Activated T-helper 1 cell treated with anti-CD3 and anti-CD28 coated beads, Interleukin-12 subunit alpha, Interleukin-12 subunit beta, Interleukin-2, Interleukin-4 antibody, amounts not matched to agents 30 ng/mL and 10 ng/mL and 1 ng/mL, durations not matched to agents 14 hours and 24 hours and 36 hours (primary cell): Measurements from ENCODE around the gene PGF. TPM values are rescaled to one million over a fixed set of nuclear protein-coding genes. Genes with fewer than 3 reads are reported as not detected.

Experiments used
- DNase-seq: peaks from one replicate; pipeline ENCODE4 v3.0.0; 2021; ENCODE audit warnings: low spot score
- H3K27ac Mint-ChIP-seq: one replicate; pipeline ENCODE4 v1.8.0; 2021; ENCODE audit warnings: mild to moderate bottlenecking, mixed read lengths
- H3K27me3 Mint-ChIP-seq: one replicate; pipeline ENCODE4 v1.8.0; 2022; ENCODE audit warnings: mild to moderate bottlenecking, moderate library complexity, mixed read lengths; ENCODE audit not compliant: insufficient read depth
- H3K36me3 Mint-ChIP-seq: one replicate; pipeline ENCODE4 v1.8.0; 2021; ENCODE audit warnings: low read depth, mixed read lengths
- H3K4me1 Mint-ChIP-seq: one replicate; pipeline ENCODE4 v1.8.0; 2021; ENCODE audit warnings: low read depth, mixed read lengths
- H3K4me3 Mint-ChIP-seq: one replicate; pipeline ENCODE4 v1.8.0; 2021; ENCODE audit warnings: mild to moderate bottlenecking, moderate library complexity, mixed read lengths
- H3K9me3 Mint-ChIP-seq: one replicate; pipeline ENCODE4 v1.8.0; 2021; ENCODE audit warnings: mixed read lengths
- intact Hi-C: fragments of 100-400 bp; cut with micrococcal nuclease; formaldehyde crosslinking; loops from one replicate; pipeline ENCODE4 v1.15.1; 2024
- total RNA-seq: library from RNA; stranded (reverse); gene quantifications from 2 replicates; pipeline ENCODE4 v1.2.3, GENCODE V29; 2022

PGF gene
- total RNA-seq, 1 donor from 2014 or later = 0.41 TPM

- intact Hi-C loops = loop anchor here (1.0 kb wide), 3 partner anchors 23 to 296 kb away; no protein-coding TSS in a partner anchor
- DNase-seq = no peak
- Mint-ChIP-seq H3K27ac (peak overlapping the region; percentile 59), H3K9me3 (no peaks in the 10 kb centered on the region), H3K27me3 (no peaks in the 10 kb centered on the region), H3K36me3 (peaks cover 23% of the 10 kb centered on the region), H3K4me1 (peaks cover 5% of the 10 kb centered on the region), H3K4me3 (no peak overlapping the region)
These were observed 50.5 kb downstream of the PGF start for GRCh38 chr14:74904635-74905503.

DNA sequence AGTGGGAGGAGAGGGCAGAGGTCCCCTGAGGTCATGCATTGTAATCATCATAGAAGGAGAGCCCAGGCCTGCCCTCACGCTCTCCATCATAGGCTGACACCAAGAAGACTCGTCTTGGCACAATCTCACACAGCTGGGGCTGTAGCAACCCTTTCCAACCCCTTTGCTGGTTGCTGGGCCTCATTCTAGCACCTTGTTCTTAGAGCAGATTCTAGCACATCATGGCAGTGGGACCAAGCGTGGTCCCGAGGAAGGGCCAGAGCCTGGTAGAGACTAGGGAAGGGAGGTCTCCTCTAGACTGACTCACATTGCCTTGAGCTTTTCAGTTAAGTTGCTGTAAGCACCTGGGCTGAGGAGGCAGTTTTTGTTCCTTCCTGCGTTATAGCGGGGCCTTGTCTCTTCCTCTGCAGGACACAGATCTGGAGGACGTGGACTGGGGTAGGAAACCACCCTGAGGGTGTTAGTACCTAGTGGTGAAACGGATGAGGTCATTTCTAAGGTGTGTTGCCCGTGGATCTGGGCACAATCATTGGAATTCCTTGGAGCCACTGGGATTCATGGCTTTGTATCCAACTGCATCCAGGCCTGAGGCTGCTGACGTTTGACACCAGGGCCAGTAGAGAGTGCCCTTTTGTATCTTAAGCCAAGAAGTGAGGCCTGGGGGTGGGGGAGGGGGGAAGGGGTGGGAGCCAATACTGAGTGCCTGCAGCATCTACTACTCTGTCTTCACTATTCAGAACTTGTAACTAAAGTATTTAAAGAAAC lies 52.3 kb downstream of the PGF start:
- no peak for DNase-seq
- intact Hi-C loops = no loop called here
- H3K27ac Mint-ChIP-seq = no peak overlapping the region
- H3K27me3 Mint-ChIP-seq = no peaks in the 10 kb centered on the region
- no peaks in the 10 kb centered on the region for H3K9me3 Mint-ChIP-seq
- no peak overlapping the region for H3K4me3 Mint-ChIP-seq
- H3K36me3 Mint-ChIP-seq = peaks cover 41% of the 10 kb centered on the region
- H3K4me1 Mint-ChIP-seq = peaks cover 5% of the 10 kb centered on the region

DNA sequence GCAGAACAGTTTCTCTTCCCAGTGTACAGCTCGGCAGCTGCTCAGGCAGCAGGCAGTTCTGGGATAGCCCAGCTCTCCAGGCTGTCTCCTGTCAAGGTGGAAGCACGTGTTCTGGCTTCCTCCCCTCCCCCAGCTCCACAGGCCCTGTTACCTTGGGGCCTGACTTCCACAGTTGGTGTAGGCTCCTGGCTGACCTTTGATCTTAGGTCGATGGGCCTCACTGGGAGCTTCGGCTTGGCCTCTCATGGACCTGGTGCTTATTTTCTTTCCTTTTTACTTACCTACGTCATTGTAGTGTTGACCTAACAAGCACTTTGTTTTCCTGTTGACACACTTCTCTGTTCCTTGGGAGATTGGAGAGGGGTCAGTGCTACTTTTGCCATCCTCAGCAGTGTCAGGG lies 56.7 kb downstream of the PGF start:
- no peak for DNase-seq
- H3K9me3 Mint-ChIP-seq = no peaks in the 10 kb centered on the region
- intact Hi-C loops = no loop called here
- no peaks in the 10 kb centered on the region for H3K4me1 Mint-ChIP-seq
- no peaks in the 10 kb centered on the region for H3K27me3 Mint-ChIP-seq
- H3K36me3 Mint-ChIP-seq = peaks cover 56% of the 10 kb centered on the region
- H3K27ac Mint-ChIP-seq = no peak overlapping the region
- H3K4me3 Mint-ChIP-seq = no peak overlapping the region

DNA sequence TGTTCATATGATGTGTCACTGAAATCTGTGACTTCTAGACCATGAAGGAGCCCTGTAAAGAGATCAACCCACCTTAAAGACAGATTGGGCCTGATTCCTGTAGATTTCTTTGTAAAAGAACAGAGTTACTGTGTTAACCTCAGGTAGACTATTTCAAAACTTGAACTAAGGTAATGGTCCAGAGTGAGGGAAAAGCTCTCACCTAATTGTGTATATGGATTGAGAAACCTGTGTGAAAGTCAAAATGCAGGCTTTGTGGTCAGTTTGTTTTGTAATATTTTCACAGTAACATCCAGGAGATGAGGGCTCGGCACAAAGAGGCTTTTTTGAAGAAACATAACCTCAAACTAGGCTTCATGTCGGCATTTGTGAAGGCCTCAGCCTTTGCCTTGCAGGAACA lies 57.3 kb downstream of the PGF start:
- H3K27me3 Mint-ChIP-seq = no peaks in the 10 kb centered on the region
- H3K9me3 Mint-ChIP-seq = no peaks in the 10 kb centered on the region
- peaks cover 60% of the 10 kb centered on the region for H3K36me3 Mint-ChIP-seq
- intact Hi-C loops = no loop called here
- no peak overlapping the region for H3K27ac Mint-ChIP-seq
- no peak overlapping the region for H3K4me3 Mint-ChIP-seq
- no peaks in the 10 kb centered on the region for H3K4me1 Mint-ChIP-seq
- DNase-seq = no peak

DNA sequence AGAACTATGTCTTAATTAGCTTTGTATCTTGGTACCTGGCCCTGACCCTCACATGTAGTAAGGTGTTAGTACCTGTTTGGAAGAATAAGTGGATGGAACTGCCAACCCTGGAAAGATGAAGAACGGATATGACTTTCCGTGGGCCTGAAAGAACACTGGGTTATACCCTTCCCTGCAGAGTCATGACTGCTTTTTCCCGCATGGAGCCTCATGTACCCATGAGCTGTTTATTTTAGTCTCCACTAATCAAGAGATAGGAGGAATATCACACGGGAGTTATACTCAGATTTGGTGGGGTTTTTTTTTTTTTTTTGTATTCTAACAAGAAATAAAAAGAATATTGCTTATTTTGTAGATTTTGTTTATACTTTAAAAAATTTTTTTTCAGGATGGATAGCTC lies 57.8 kb downstream of the PGF start:
- no peaks in the 10 kb centered on the region for H3K4me1 Mint-ChIP-seq
- no peak for DNase-seq
- H3K9me3 Mint-ChIP-seq = no peaks in the 10 kb centered on the region
- H3K27me3 Mint-ChIP-seq = no peaks in the 10 kb centered on the region
- peaks cover 57% of the 10 kb centered on the region for H3K36me3 Mint-ChIP-seq
- no peak overlapping the region for H3K4me3 Mint-ChIP-seq
- H3K27ac Mint-ChIP-seq = no peak overlapping the region
- intact Hi-C loops = no loop called here

DNA sequence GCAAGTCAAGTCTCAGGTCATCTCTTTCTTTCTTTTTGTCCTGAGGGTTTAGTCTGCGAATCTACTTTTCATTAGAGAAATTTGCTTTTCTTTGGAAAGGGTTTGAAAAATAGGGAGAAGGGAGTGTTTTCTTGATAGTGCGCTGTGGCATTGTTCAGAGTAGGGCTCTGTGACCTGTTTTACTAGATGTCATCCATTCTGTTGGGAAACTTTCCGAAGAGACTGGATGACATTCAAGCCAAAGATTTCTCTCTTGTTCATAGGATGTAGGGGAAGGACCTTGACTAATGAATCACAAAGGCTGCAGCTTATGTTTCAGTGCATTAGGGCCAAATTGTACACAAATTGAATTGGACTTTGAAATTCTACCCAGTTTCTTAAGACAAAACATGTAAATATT lies 59.0 kb downstream of the PGF start:
- intact Hi-C loops = no loop called here
- no peak overlapping the region for H3K27ac Mint-ChIP-seq

DNA sequence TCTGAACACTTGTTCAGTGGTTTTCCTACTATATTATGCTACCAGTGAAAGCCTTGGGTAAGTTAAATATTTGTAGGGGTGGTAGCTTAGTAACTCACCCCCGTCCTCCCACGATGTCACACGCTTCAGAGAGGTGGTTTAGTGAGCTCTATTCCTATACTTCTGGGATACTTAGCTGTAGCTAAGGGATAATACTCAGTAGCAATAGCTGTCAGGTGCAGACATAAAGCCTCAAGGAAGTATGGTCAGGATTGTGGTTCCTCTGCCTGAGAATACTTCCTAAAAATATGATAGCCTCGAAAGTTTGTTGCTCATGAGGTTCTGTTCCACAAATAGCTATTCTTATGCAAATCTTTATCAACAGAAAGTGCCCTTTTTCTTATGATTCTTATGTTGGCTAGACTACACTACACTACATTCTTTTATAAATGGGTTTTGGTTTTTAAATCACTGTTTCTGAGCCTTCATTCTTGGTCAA lies 61.7 kb downstream of the PGF start:
- Mint-ChIP-seq H3K27me3 (no peaks in the 10 kb centered on the region), H3K27ac (no peak overlapping the region)

More for the DNA sequence above, 59.0 kb downstream of the PGF start:
- Mint-ChIP-seq H3K4me1 (no peaks in the 10 kb centered on the region), H3K27me3 (no peaks in the 10 kb centered on the region), H3K9me3 (no peaks in the 10 kb centered on the region), H3K36me3 (peaks cover 55% of the 10 kb centered on the region), H3K4me3 (no peak overlapping the region)
- no peak for DNase-seq

GRCh38 chr14:74892745-74893144 lies 62.7 kb downstream of the PGF start:
- H3K27ac Mint-ChIP-seq = no peak overlapping the region
- intact Hi-C loops = no loop called here
- peaks cover 4% of the 10 kb centered on the region for H3K4me1 Mint-ChIP-seq
- H3K9me3 Mint-ChIP-seq = no peaks in the 10 kb centered on the region
- peaks cover 47% of the 10 kb centered on the region for H3K36me3 Mint-ChIP-seq
- H3K4me3 Mint-ChIP-seq = no peak overlapping the region
- H3K27me3 Mint-ChIP-seq = no peaks in the 10 kb centered on the region
- DNase-seq = no peak

More for the DNA sequence above, 61.7 kb downstream of the PGF start:
- peaks cover 54% of the 10 kb centered on the region for H3K36me3 Mint-ChIP-seq
- no peak overlapping the region for H3K4me3 Mint-ChIP-seq
- no peaks in the 10 kb centered on the region for H3K9me3 Mint-ChIP-seq
- no peak for DNase-seq
- no peaks in the 10 kb centered on the region for H3K4me1 Mint-ChIP-seq
- intact Hi-C loops = no loop called here

- no peak for DNase-seq
- H3K36me3 Mint-ChIP-seq = peaks cover 46% of the 10 kb centered on the region
- H3K27ac Mint-ChIP-seq = no peak overlapping the region
- no peak overlapping the region for H3K4me3 Mint-ChIP-seq
- peaks cover 6% of the 10 kb centered on the region for H3K4me1 Mint-ChIP-seq
- intact Hi-C loops = no loop called here
- no peaks in the 10 kb centered on the region for H3K9me3 Mint-ChIP-seq
- no peaks in the 10 kb centered on the region for H3K27me3 Mint-ChIP-seq
These were observed 63.5 kb downstream of the PGF start for GRCh38 chr14:74891870-74892269.

Other genes starting within 250 kb of the PGF start
- gene AREL1, start 242.5 kb downstream of the PGF start, total RNA-seq = 45.8 and 50.2 TPM in 2 replicates
- gene FCF1, start 242.5 kb downstream of the PGF start, total RNA-seq = 64.5 and 68.2 TPM in 2 replicates
- 70.4 and 73.7 TPM in 2 replicates for gene YLPM1, start 192.3 kb downstream of the PGF start, total RNA-seq
- not detected in 2 replicates for gene PROX2, start 79.5 kb downstream of the PGF start, total RNA-seq
- gene DLST, start 73.7 kb downstream of the PGF start, total RNA-seq = 98.9 and 107 TPM in 2 replicates
- gene RPS6KL1, start 32.3 kb downstream of the PGF start, total RNA-seq = 10.8 and 11.6 TPM in 2 replicates
- gene EIF2B2, start 47.3 kb upstream of the PGF start, total RNA-seq = 52.8 and 54.3 TPM in 2 replicates
- gene MLH3, start 95.9 kb upstream of the PGF start, total RNA-seq = 24.3 and 28.3 TPM in 2 replicates
- gene ACYP1, start 108.4 kb upstream of the PGF start, total RNA-seq = 37.9 and 43.0 TPM in 2 replicates
- 0.71 and 0.80 TPM in 2 replicates for gene ZC2HC1C, start 114.0 kb upstream of the PGF start, total RNA-seq
- gene NEK9, start 171.5 kb upstream of the PGF start, total RNA-seq = 76.8 and 77.0 TPM in 2 replicates
- gene TMED10, start 221.0 kb upstream of the PGF start, total RNA-seq = 195 and 204 TPM in 2 replicates